DMS79 treated with DMSO at 0.1 percent for 48 hours (cell line): ENCODE data around the gene MOGAT2.

Source experiments
- DNase-seq: peaks from one replicate; lab custom pipeline; 2025; lab: John Stamatoyannopoulos, UW

Gene MOGAT2

DNA sequence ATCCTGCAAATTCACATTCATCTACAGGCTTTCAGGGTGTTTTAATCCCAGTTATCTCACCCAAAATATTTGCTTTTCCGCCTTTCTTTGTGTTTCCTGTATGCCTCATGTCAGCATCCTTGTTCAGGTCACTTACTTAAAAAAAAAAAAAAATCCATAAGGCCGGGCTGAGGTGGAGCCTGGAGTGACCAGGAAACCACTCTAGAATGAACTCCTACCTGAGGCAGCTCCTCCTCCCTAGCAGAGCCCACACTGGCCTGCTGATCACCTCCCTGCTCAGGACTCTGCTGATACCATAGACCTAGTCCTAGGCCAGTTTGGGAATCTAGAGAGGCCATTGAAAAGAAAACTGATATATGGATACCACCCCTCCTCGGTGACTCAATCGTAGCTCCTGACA is 42.2 kb downstream of the MOGAT2 start:
- DNase-seq, result no peak

DNA sequence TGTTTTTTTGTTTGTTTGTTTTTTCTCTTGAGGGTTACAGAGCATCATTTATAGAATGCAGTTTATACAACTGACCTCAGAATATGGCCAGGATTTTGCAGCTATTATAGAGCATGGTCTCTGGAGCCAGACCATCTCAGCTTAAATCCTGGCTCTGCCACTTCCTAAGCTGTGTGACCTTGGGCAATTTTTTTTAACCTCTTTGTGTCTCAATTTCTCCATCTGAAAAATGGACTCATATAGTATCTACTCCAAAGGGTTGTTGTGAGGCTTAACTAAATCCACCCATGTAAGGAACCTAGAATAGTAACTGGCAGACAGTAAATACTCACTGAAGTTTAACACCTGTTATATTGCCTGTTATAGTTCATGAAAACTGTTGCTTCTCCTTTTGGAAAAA is 42.6 kb downstream of the MOGAT2 start:
- DNase-seq, result no peak

DNA sequence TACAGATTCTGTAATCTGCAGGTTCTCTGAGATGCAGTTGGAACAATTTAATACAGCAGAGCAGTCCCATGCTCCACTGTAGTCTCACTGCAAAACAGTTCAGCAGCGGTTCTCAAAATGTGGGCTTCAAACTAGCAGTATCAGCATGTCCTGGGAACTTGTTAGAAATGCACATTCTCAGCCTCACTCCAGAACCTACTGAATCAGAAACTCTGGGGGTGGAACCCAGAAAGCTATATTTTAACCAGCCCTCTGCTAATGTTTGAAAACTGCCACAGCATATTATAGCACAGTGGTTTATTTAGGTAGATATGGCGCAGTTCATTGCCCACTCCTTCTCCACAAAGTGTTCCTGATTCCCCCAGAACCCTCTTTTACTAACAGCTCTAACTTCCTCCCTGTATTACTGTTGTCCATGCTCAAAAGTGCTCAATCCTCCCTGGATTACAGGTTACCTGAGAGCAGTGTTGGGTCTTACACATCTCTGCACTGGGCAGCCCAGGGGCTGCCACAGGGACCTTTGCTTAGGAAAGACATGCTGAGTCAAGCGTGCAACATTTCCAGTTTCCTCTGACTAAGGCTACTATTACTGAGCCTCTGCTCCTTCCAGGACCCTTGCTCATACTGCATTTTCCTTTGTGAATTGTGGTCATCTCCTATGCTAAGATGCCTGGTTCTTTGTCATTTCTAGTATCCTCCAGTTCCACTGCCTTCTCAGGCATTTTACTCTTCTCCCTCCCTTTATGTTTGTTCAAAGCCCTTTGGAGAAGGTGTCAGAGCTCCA is 43.3 kb downstream of the MOGAT2 start:
- DNase-seq, result no peak

DNA sequence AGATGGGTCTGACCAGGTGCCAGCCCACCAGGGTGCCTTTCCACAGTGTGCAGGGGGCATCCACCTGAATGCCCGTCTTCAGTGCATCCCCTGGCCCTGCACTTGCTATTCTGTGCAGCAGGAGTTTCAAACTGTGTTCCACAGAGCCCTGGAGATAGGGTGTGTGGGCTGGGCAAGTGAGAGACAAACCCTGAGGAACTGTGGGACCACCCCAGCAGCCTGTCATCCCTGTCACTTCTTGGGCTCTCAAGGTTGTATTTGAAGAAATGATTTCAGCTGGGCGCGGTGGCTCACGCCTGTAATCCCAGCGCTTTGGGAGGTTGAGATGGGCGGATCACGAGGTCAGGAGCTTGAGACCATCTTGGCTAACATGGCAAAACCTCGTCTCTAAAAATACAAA is 44.5 kb downstream of the MOGAT2 start:
- no peak for DNase-seq

DNA sequence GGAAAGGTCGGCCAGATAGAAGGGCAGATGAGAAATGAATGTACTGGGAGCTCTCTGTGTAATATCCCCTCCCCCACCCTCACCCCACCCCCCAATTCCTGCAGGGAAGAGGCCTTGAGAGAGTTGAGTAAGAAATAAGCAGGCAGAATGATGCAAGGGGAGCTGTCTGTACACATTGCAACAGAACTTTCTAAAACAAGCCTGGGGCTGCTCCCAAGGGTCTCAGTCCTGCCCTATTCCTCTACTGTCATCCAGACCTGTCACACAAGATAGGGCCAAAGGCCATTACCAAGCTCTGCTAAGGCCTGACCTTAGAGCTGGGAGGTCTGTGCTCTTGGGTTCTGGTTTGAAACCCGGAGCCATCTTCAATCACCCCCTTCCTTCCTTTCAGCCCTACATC is 45.2 kb downstream of the MOGAT2 start:
- no peak for DNase-seq

DNA sequence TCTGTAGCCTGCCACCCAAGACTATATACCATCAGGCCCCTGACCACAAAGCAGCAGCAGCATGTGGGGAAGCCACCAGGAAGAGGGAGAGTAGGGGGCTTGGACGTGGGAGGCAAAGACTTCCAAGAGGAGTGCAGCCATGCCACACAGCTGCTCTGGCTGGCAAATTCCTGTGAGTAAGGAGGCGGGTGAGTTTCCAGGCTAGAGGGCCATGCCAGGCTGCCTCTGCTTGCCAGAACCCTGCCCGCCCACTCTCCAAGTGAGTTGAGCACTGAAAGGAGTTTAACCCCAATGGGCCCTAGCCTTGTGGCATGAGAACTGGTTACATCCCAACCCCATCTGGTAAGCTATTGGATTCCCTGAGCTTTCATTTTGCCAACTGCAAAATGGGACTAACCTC is 46.2 kb downstream of the MOGAT2 start:
- no peak for DNase-seq

DNA sequence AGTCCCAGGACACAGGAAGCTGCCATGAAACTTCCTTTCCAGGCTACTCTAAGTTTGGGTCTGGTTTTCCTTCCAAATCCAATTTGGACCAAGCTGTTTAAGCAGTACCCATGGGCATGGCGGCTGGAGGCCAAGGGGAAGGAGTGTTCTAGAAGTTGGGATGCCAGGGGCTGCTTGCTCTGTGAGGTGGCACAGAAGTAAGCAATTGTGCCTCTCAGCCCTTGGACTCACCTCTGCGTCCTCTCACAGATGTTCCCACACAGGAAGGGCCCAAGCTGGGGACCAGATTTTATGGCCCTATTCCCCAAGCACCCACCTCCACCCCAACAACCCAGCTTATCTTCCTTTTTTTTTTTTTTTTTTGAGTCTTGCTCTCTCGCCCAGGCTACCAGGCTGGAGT is 47.5 kb downstream of the MOGAT2 start:
- no peak for DNase-seq

DNA sequence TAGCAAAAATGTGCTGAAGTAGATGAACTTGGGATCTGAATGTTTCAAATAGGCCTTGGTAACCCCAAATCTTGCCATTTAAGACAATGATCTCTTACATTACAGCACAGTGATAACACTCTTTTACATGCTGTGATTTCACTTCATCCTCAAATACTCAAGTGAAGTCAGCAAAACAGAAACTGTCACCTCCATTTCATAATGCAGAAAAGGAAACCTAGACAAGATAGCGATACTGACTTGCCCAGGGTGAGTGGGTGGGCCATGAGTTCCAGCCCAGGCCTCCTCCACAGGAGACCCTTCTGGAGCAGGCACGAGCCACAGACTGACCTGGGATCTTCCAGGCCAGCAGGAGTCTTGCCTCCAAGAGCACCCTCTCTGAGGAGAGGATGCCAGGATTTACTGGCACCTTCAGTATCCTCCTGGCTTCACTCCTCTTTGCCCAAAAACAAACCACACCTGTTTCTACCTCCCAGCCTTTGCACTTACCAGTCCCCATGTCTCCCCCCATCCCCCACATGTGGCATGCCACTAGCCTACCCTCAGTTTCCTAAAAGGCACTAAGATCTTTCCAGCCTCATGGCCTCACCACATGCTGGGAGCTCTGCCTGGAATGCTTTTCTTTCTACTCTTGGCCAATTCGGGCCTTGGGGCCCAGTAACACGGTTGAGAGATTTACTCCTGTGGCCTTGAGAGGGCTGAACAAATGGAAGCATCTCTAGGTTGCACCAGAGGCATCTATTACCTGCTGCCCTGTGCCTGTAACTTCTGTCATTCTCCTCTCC is 49.0 kb downstream of the MOGAT2 start:
- DNase-seq, result no peak

DNA sequence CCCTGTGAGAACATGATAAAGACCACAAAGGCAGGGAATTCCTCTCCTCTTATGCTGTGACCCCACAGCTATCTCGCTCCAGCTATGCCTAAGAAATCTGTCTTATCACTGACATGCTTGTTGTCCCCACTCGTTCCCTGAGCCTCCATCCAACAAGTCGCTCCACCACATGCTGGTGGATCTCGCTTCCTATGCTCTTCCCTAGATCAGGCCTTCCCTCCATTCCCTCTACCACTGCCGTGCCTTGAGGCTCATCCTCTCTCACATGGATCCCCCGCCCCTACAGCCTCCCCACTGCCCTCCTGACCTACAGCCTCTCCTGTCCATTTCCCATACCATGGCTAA is 49.6 kb downstream of the MOGAT2 start:
- DNase-seq, result no peak

DNA sequence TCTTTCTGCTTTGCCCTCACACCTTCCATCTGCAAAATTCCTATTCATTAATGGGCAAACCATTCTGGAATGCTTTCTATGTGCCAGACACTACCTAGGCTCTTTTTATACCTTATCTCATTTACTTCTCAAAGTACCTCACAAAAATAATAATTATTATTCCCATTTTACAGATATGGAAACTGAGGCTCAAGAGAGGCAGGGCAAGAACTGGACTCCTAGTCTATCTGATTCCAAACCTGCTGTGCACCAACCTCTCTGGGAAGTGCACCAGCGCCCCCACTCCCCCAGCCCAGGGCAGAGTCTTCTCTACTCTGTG is 50.1 kb downstream of the MOGAT2 start:
- DNase-seq, result no peak

DNA sequence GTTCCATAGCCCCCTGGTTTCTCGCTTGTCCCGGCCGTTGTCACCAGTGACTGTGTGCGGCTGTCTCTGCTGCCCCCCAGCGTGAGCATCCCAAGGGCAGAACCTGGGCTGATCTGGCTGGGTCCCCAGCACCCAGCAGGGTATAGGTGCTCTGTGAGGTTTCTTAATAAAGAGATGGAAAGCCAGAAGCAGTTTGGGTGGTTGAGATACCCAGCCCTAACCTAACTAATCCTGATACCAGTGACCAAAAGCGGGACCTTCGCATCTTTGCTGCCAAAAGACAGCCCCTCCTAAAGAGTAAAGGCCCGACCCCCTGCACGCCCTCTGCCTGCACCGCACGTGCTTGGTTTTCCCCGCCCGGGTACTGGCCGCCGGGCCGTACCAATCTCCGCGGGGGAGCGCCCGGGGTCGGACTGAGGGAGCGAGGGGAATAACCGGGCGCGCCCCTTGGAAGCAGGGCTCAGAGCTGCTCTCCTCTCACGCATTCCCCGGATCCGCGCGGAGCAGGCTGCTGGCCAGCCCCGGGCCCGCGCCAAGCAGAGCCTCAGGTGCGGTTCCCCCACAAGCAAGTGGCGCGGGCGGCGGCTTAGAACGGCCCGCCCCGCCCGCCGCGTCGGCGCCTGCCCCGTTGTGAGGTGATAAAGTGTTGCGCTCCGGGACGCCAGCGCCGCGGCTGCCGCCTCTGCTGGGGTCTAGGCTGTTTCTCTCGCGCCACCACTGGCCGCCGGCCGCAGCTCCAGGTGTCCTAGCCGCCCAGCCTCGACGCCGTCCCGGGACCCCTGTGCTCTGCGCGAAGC is 50.7 kb downstream of the MOGAT2 start, which contains the start of gene DGAT2:
DGAT2 (plus strand) TSS at position 667 of the 797 bp plus-strand sequence. CDS start 214 bp downstream, outside the sequence.
- peak; percentile 96 for DNase-seq

DNA sequence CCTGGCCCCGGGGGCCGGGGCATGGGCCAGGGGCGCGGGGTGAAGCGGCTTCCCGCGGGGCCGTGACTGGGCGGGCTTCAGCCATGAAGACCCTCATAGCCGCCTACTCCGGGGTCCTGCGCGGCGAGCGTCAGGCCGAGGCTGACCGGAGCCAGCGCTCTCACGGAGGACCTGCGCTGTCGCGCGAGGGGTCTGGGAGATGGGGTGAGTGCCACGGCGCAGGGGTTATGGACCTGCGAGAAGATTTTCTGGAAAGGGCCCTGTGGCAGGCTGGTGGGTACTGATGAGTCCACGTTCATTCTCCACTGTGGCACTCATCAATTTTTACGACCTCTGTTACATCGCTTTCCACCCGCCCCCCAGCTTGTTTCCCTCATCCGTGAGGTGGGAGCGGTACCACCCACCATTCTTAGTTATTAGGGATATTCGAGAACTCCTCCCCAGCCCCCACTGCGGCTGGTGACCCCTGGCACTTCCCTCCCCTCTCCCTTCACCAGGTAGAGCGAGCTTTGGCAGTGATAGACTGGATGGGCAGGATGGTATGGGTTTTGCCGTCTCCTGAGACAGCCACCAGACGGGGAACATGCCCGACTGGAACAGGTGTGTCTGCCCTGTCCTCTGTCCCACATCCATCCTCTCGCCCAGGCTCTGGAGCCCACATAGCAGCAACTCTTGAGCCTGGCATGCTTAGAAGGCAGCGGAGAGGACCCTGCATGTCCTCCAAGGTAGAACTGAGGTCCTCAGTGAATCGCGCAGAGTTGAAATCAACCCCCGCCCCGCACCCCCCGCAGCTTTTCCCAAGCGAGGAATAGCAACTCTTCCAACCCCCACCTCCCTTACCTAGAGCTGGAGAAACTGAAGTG is 51.5 kb downstream of the MOGAT2 start:
- DNase-seq, result peak; percentile 24

DNA sequence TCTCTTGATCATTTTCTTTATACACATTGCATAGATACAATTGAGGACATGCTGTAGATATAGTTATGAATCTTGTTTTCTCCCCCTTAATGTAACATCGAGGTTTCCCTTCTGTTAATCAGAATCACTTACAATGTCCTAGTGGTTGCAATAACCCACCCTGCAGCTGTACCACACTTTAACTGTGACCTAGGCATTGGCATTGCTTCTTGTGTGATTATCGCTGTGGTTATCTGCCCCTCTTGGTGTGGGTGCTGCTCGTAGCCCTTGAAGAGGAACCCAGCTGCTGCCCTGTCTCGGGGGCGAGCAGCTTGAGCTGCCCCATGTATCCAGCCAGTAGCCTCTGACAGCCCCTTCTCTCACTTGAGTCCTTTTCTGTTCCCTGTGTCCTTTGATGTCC is 52.5 kb downstream of the MOGAT2 start:
- no peak for DNase-seq

DNA sequence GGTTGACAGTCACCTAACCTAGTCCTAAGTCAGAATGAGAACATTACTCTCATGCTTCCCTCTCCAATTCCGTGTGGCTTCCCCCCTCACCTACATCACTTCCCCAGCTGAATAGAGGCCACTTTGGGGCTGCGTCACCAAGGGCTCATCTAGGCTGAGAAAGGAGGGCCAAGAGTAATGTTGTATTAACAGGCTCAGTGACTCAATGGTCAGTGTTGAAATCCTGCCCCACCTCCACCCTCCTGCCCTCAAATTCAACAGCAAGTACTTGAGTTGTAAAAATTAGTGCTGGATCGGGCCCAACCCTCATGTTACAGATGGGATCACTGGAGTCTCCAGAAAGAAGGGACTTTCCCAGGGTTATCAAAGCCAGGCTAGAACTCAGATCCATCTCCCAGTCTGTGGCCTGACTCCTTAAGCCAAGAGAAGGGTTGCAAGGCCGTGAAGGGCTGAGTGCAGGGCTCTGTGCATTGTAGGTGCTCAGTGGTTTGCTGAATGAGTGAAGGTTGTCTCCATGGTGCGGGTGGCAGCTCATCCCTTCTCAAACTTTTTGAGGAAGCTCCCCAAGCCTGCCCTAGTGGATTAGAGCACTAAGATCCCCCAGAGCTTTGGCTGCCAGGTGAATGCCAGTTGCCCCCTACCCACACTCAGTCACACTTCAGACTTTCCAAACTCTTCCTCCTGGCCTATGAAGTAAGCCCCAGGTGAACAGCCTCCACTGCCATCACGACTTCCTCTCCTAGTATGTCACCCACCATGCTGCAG is 54.2 kb downstream of the MOGAT2 start:
- DNase-seq, result no peak

DNA sequence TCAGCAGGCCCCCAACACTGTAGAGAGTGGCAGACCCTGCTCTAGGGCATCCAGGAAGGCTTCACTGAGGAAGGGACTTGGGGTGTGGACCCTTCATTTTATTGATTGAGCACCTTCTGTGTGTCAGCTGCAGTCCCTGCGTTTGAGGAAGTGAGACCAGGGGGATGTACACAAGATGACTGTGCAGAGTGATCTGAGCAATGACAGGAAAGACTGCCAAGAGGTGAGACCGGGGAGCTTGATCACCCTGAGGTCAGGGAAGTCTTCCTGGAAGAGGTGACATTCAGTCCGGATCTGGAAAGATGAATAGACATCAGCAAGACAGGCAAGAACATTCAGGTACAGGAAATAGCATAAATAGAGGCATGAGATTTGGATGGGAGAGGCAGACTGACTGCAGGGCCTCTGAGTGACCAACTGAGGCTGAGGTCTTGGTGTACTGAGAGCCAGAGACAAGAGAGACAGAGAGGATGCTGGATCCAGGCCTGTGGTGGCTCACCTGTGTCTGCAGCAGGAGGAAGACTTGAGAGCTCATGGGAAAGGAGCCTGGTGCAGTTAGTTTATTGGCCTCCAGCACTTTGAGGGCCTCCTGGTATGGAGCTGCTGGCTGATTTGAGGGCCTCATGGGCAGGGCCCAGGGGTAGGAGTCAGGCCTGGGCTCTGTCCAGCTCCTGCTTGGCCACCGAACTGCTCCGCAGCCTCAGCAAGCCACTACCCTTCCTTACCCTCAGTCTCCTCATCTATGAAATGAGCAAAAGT is 56.1 kb downstream of the MOGAT2 start:
- no peak for DNase-seq

DNA sequence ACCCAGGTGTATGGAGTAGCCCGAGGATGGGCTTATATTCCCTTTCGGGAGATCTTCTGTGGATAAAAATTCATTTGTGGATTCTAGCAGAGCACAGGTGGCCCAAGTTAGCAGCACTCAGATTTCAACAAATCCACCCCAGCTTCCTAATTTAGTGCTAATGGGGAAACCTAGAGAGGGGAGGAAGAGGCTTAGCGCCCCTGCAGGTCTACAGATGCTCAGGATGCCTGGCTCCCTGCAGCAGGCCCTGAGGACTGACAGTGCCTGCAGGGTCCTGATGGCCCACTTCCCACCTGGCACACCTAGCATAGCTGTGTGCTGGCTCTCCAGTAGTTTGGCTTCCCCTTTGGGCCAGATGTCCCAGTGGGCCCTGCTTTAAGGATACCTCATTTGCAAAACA is 57.4 kb downstream of the MOGAT2 start:
- no peak for DNase-seq

DNA sequence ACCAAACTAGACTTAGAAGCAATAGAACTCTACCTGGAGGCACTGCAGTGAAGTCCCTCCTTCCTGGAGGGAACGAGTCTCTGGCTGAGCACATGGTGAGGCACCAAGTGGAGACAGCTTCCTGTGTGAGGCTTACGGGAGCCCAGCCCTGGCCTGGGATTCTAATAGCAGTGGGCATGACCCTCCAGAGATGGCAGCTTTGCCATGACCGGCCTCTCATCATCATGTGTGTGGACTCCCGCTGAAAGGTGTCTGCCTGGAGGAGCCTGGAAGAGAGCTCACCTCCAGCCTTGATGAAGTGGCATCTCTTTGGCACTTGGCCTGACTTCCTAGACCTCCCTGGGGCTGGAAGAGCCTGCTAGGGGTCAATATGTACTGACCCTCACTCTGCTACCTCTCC is 58.9 kb downstream of the MOGAT2 start:
- no peak for DNase-seq

DNA sequence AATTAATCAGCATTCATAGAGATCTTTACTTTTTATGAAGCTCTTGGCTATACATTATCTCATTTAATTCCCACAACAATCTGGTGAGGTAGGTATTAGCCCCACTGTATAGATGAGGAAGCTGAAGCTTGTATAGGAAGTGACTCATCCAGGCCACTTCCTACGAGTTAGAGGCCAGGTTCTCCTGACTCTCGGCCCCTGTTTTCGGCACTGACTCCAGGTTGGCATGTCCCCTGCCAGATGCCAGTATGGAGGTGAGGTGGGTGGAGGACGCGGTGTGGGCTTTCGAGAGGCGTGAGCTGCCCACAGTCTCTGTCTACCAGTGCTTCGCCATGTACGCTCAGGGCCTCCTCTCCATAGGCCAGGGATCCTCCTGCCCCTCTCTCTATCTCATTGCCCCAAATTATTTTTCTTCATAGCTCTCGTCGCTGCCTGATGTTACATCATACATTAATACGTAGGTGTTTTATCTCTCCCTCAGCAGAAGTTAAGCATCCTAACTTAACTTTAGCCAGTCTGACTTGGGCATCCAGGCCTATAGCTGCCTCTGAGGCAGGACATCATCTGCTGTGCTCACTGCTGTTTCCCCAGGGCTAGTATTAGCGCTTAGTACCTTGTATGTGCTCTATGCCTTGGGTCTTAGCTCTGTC is 59.9 kb downstream of the MOGAT2 start:
- DNase-seq, result no peak

DNA sequence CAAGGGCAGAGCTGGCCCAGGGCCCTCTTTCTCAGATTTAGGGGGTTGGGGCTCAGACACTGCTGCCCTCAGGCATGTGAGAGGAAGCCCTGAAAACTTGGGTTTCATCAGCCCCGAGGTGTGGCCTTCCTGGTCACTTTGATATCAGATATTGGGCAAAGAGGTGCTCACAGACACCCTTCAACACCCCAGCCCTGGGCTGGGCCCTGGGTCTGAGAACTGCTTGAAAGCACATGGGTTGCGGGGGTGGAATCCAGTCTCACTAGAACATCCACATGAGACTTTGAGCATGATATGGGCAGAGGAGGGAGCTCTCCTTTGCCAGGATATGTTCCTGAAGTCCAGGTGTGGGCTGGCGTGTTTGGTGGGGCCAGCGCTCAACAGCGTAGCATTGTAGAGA is 61.3 kb downstream of the MOGAT2 start:
- DNase-seq, result no peak

DNA sequence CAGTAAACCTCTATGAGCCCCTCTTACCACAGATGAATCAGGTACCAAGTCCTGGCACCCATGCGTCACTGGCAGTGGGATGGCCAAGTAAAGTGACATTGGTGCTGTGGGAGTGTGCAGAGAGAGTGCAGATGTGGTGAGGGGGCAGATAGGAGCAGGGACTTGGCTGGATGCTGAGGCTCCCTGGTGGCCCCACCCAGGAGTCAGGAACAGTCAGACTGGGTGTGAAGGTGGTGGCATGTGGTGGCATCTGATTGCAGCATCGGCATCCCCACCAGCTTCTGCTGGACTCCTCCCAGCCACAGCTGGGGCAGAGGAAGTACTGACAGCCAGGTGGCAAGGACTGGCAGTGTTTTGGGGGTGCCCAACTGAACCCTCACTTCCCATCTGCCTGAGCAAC is 62.3 kb downstream of the MOGAT2 start:
- no peak for DNase-seq
